GM06990 (cell line): ENCODE results near the gene PCDH12.
A peak's percentile ranks its signal among the peaks of the same experiment; 100 is the strongest.
"Not testable (repeated sequence)": the region's sequence is repeated elsewhere in the genome, so short reads cannot be mapped to it uniquely, and the experiment has no call there.

ENCODE experiments used
- DNase-seq: peaks from one replicate; pipeline ENCODE4 v3.0.0-alpha.2; 2011; ENCODE audit not compliant: insufficient read length; ENCODE audit errors: extremely low read depth
- H3K27me3 ChIP-seq: replicated peaks from 2 replicates; pipeline ENCODE4 v1.6.0; 2011; ENCODE audit warnings: low read length; ENCODE audit not compliant: control insufficient read depth, insufficient read depth
- H3K36me3 ChIP-seq: 2 replicates; pipeline ENCODE4 v1.5.1; 2011; ENCODE audit warnings: low read length; ENCODE audit not compliant: control insufficient read depth, insufficient read depth
- H3K4me3 ChIP-seq: replicated peaks from 2 replicates; pipeline ENCODE4 v1.5.1; 2011; ENCODE audit warnings: low read depth, mild to moderate bottlenecking, control low read depth, low read length
- CTCF ChIP-seq: IDR thresholded peaks from 2 replicates; pipeline ENCODE4 v1.5.1; 2011; ENCODE audit warnings: low read length, control low read depth, mild to moderate bottlenecking, inconsistent platforms; ENCODE audit not compliant: insufficient read depth, poor library complexity, severe bottlenecking

Gene PCDH12

GRCh38 chr5:141928051-141928450 is 30.0 kb downstream of the PCDH12 start:
- Histone ChIP-seq H3K27me3 (no peaks in the 10 kb centered on the region), H3K36me3 (peaks cover 32% of the 10 kb centered on the region), H3K4me3 (no peak overlapping the region)
- DNase-seq, result no peak
- no peak for TF ChIP-seq CTCF

GRCh38 chr5:141926434-141926833 is 31.6 kb downstream of the PCDH12 start:
- DNase-seq, result no peak
- no peaks in the 10 kb centered on the region for H3K27me3 ChIP-seq
- H3K36me3 ChIP-seq, result peaks cover 25% of the 10 kb centered on the region
- H3K4me3 ChIP-seq, result no peak overlapping the region
- no peak for TF ChIP-seq CTCF

- Histone ChIP-seq H3K4me3 (peak within 1 kb of the TSS; percentile 92), H3K36me3 (peaks cover 12% of the 10 kb centered on the region), H3K27me3 (no peaks in the 10 kb centered on the region)
- DNase-seq, result peak; percentile 91
- no peak for TF ChIP-seq CTCF
Observed at GRCh38 chr5:141923448-141924313, 34.3 kb downstream of the PCDH12 start, which contains the start of gene DELE1. Gene DELE1 (plus strand): TSS chr5:141923871. CDS start chr5:141923942, 71 bp downstream.

- H3K27me3 ChIP-seq, DNase-seq: not testable (repeated sequence)
- Histone ChIP-seq H3K4me3 (peak overlapping the region; percentile 92), H3K36me3 (peaks cover 10% of the 10 kb centered on the region)
Observed at GRCh38 chr5:141922827-141923447, 35.1 kb downstream of the PCDH12 start.

GRCh38 chr5:141920771-141921170 is 37.2 kb downstream of the PCDH12 start:
- TF ChIP-seq CTCF, result no peak
- Histone ChIP-seq H3K27me3 (no peaks in the 10 kb centered on the region), H3K4me3 (no peak overlapping the region), H3K36me3 (no peaks in the 10 kb centered on the region)
- DNase-seq, result no peak
